Measurements from ENCODE around the gene IDH3B. TPM values are rescaled to one million over a fixed set of nuclear protein-coding genes. Genes with fewer than 3 reads are reported as not detected.

IDH3B gene
- total and polyA plus RNA-seq, 9 of the 15 experiments (the other 6 are each of a cell fraction or from before 2014, with no cell fraction given): 91.7 to 224 (median 155) TPM

GRCh38 chr20:2625062-2625461 lies 39.0 kb downstream of the IDH3B start:
- Histone ChIP-seq H3K9me1 (ENCODE audit: control insufficient read depth, insufficient read depth, low read length) (no peaks in the 10 kb centered on the region), H3K9me3 (replicated peaks; ENCODE audit: control insufficient read depth, insufficient read depth, low read depth, low read length) (no peaks in the 10 kb centered on the region), H4K20me1 (replicated peaks; ENCODE audit: control insufficient read depth, insufficient read depth, low read length) (no peaks in the 10 kb centered on the region), H3K27ac (ENCODE audit: extremely low read depth, low read depth, low read length) (no peak overlapping the region), H3K4me2 (ENCODE audit: insufficient read depth, low read length) (no peak overlapping the region), H3K36me3 (ENCODE audit: control insufficient read depth, insufficient read depth, low read length) (no peaks in the 10 kb centered on the region), H3K27me3 (ENCODE audit: control insufficient read depth in 2 of 2, insufficient read depth in 2 of 2, low read length in 2 of 2) (peaks cover 10 to 11% of the 10 kb centered on the region in 2 experiments; a peak in 3 of 5 replicates), H3K9ac (ENCODE audit: insufficient read depth in 1 of 2, low read depth in 2 of 2, low read length in 2 of 2) (no peak overlapping the region), H3K79me2 (ENCODE audit: control insufficient read depth, insufficient read depth, low read length) (no peaks in the 10 kb centered on the region), H3K4me3 (no peak overlapping the region), H2AFZ (ENCODE audit: low read depth, low read length) (no peak overlapping the region), H3K4me1 (replicated peaks in 1 of 2; ENCODE audit: control insufficient read depth in 2 of 2, insufficient read depth in 2 of 2, low read length in 2 of 2) (no peaks in the 10 kb centered on the region)
- intact Hi-C loops (cut with micrococcal nuclease) (no loop called here), in situ Hi-C loops (cut with MboI) (no loop called here)
- ChIA-PET POLR2A (interaction anchor here (1.4 kb wide), 1 partner anchor 13 kb away, joined by 4 read pairs; no protein-coding TSS in a partner anchor), CTCF (ENCODE audit: low intra/inter-chr PET ratio) (no interaction called here)
- DNase-seq (ENCODE audit: extremely low read depth in 1 of 4, low spot score in 3 of 4) (no peak), FAIRE-seq (no peak), ATAC-seq (no peak)
- 0% methylated on average over 2 of the region's 2 CpGs for WGBS (ENCODE audit: insufficient coverage, low coverage, missing lambda C conversion rate)
- no TSS peak for BruUV-seq (replicated peaks)
- TF ChIP-seq, protein P1, sequence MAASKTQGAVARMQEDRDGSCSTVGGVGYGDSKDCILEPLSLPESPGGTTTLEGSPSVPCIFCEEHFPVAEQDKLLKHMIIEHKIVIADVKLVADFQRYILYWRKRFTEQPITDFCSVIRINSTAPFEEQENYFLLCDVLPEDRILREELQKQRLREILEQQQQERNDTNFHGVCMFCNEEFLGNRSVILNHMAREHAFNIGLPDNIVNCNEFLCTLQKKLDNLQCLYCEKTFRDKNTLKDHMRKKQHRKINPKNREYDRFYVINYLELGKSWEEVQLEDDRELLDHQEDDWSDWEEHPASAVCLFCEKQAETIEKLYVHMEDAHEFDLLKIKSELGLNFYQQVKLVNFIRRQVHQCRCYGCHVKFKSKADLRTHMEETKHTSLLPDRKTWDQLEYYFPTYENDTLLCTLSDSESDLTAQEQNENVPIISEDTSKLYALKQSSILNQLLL (CRISPR knock-in tag; IDR thresholded peaks at IDR 0.05; ENCODE audit: borderline replicate concordance): no peak
- TF ChIP-seq SNAPC5 (CRISPR knock-in tag; IDR thresholded peaks at IDR 0.05): no peak
- TF ChIP-seq SREBF2 (CRISPR knock-in tag; IDR thresholded peaks at IDR 0.05): no peak
- TF ChIP-seq PTTG1 (tag; IDR thresholded peaks at IDR 0.05; ENCODE audit: low read depth): no peak
- TF ChIP-seq MYC (IDR thresholded peaks at IDR 0.05; ENCODE audit: low read depth, low read length): no peak
- TF ChIP-seq MYC (CRISPR knock-in tag; IDR thresholded peaks at IDR 0.05; ENCODE audit: borderline replicate concordance, low read depth): no peak
- no peak for TF ChIP-seq ZNF324 (CRISPR knock-in tag; IDR thresholded peaks at IDR 0.05)
- TF ChIP-seq, protein P2, sequence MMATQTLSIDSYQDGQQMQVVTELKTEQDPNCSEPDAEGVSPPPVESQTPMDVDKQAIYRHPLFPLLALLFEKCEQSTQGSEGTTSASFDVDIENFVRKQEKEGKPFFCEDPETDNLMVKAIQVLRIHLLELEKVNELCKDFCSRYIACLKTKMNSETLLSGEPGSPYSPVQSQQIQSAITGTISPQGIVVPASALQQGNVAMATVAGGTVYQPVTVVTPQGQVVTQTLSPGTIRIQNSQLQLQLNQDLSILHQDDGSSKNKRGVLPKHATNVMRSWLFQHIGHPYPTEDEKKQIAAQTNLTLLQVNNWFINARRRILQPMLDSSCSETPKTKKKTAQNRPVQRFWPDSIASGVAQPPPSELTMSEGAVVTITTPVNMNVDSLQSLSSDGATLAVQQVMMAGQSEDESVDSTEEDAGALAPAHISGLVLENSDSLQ (IDR thresholded peaks at IDR 0.05): no peak
- TF ChIP-seq ZNF354B (CRISPR knock-in tag; IDR thresholded peaks at IDR 0.05): no peak
- TF ChIP-seq, protein P3, sequence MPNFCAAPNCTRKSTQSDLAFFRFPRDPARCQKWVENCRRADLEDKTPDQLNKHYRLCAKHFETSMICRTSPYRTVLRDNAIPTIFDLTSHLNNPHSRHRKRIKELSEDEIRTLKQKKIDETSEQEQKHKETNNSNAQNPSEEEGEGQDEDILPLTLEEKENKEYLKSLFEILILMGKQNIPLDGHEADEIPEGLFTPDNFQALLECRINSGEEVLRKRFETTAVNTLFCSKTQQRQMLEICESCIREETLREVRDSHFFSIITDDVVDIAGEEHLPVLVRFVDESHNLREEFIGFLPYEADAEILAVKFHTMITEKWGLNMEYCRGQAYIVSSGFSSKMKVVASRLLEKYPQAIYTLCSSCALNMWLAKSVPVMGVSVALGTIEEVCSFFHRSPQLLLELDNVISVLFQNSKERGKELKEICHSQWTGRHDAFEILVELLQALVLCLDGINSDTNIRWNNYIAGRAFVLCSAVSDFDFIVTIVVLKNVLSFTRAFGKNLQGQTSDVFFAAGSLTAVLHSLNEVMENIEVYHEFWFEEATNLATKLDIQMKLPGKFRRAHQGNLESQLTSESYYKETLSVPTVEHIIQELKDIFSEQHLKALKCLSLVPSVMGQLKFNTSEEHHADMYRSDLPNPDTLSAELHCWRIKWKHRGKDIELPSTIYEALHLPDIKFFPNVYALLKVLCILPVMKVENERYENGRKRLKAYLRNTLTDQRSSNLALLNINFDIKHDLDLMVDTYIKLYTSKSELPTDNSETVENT (CRISPR knock-in tag; IDR thresholded peaks at IDR 0.05): no peak
- TF ChIP-seq CXXC5 (CRISPR knock-in tag; IDR thresholded peaks at IDR 0.05): no peak
- TF ChIP-seq ZBTB8A (IDR thresholded peaks at IDR 0.05; ENCODE audit: partially characterized antibody): no peak
- TF ChIP-seq, protein P4, sequence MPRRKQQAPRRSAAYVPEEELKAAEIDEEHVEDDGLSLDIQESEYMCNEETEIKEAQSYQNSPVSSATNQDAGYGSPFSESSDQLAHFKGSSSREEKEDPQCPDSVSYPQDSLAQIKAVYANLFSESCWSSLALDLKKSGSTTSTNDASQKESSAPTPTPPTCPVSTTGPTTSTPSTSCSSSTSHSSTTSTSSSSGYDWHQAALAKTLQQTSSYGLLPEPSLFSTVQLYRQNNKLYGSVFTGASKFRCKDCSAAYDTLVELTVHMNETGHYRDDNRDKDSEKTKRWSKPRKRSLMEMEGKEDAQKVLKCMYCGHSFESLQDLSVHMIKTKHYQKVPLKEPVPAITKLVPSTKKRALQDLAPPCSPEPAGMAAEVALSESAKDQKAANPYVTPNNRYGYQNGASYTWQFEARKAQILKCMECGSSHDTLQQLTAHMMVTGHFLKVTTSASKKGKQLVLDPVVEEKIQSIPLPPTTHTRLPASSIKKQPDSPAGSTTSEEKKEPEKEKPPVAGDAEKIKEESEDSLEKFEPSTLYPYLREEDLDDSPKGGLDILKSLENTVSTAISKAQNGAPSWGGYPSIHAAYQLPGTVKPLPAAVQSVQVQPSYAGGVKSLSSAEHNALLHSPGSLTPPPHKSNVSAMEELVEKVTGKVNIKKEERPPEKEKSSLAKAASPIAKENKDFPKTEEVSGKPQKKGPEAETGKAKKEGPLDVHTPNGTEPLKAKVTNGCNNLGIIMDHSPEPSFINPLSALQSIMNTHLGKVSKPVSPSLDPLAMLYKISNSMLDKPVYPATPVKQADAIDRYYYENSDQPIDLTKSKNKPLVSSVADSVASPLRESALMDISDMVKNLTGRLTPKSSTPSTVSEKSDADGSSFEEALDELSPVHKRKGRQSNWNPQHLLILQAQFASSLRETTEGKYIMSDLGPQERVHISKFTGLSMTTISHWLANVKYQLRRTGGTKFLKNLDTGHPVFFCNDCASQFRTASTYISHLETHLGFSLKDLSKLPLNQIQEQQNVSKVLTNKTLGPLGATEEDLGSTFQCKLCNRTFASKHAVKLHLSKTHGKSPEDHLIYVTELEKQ (CRISPR knock-in tag; IDR thresholded peaks at IDR 0.05): no peak

Measured in K562 (cell line).